NCI-H128 (cell line): ENCODE measurements around the gene ALOX15B.
A peak's percentile ranks its signal among the peaks of the same experiment; 100 is the strongest.

ENCODE experiments used
- DNase-seq: peaks from one replicate; lab custom pipeline; 2025; ENCODE audit not compliant: unreplicated experiment; lab: John Stamatoyannopoulos, UW

The ALOX15B gene

GRCh38 chr17:8038954-8039610 is at the start of gene ALOX15B:
ALOX15B (plus strand) TSS chr17:8039059; CDS start chr17:8039156, 97 bp downstream.
- DNase-seq, result no peak

- peak; percentile 62 for DNase-seq
Observed at GRCh38 chr17:7989781-7990655, 48.8 kb upstream of the ALOX15B start.

- DNase-seq, result no peak
Observed at GRCh38 chr17:7992516-7992915, 46.3 kb upstream of the ALOX15B start.

- no peak for DNase-seq
Observed at GRCh38 chr17:7992924-7993323, 45.9 kb upstream of the ALOX15B start.

GRCh38 chr17:7993972-7994589 is 44.8 kb upstream of the ALOX15B start:
- DNase-seq, result no peak

GRCh38 chr17:7995724-7996123 is 43.1 kb upstream of the ALOX15B start:
- no peak for DNase-seq

- DNase-seq, result peak; percentile 12
Observed at GRCh38 chr17:7997186-7997585, 41.7 kb upstream of the ALOX15B start.

GRCh38 chr17:8001976-8002720 is 36.7 kb upstream of the ALOX15B start, which contains the start of gene GUCY2D:
GUCY2D (plus strand) TSS chr17:8002615; CDS start chr17:8003048, 433 bp downstream.
- DNase-seq, result no peak

- DNase-seq, result no peak
Observed at GRCh38 chr17:8002721-8003593, 35.9 kb upstream of the ALOX15B start.

GRCh38 chr17:8003594-8004181 is 35.2 kb upstream of the ALOX15B start:
- DNase-seq, result no peak

- no peak for DNase-seq
Observed at GRCh38 chr17:8004899-8005298, 34.0 kb upstream of the ALOX15B start.

- DNase-seq, result no peak
Observed at GRCh38 chr17:8005357-8005756, 33.5 kb upstream of the ALOX15B start.

GRCh38 chr17:8005967-8006730 is 32.7 kb upstream of the ALOX15B start:
- no peak for DNase-seq

- DNase-seq, result no peak
Observed at GRCh38 chr17:8006836-8007680, 31.8 kb upstream of the ALOX15B start.

- no peak for DNase-seq
Observed at GRCh38 chr17:8007836-8008235, 31.0 kb upstream of the ALOX15B start.

GRCh38 chr17:8012045-8012580 is 26.7 kb upstream of the ALOX15B start:
- DNase-seq, result no peak

GRCh38 chr17:8012996-8013640 is 25.7 kb upstream of the ALOX15B start:
- no peak for DNase-seq
